Activated T-cell treated with anti-CD3 and anti-CD28 coated beads for 24 hours (primary cell): ENCODE data around the gene DSTN.
"Not testable (repeated sequence)": the region's sequence is repeated elsewhere in the genome, so short reads cannot be mapped to it uniquely, and the experiment has no call there.

ENCODE experiments used
- DNase-seq: peaks from one replicate; pipeline ENCODE4 v3.0.0-alpha.2; 2020; ENCODE audit warnings: low read depth

DSTN gene

GRCh38 chr20:17650301-17651128 lies 80.6 kb downstream of the DSTN start:
- no peak for DNase-seq

DNA sequence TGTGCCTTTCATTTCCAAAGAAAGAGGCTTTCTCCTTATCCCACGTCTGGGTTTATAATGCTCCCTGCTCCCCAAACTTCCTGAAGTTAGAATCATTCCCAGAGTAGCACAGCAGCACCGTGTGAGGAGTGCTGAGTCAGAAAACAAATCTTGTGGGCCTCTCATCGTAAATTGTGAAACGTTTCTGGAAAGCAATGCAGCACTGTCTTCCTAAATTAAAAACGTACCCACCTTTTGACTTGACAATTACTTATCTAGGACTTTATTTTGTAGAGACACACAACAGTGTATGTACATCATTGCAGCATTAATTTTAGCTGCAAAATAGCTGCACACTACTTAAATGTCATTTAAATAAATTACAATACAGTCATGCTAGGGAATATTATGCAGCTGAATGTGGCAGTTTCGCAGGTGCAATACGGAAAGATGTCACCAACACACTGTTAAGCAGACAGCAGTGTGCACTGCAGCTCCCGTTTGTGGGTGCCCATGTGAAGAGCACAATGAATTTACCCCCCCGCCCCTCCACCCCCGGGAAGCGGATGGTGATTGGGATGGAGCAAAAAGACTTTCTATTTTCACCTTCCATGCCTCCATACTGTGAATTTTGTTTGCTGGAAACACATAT lies 81.4 kb downstream of the DSTN start:
- DNase-seq, result no peak

GRCh38 chr20:17651760-17652388 lies 82.0 kb downstream of the DSTN start:
- no peak for DNase-seq

DNA sequence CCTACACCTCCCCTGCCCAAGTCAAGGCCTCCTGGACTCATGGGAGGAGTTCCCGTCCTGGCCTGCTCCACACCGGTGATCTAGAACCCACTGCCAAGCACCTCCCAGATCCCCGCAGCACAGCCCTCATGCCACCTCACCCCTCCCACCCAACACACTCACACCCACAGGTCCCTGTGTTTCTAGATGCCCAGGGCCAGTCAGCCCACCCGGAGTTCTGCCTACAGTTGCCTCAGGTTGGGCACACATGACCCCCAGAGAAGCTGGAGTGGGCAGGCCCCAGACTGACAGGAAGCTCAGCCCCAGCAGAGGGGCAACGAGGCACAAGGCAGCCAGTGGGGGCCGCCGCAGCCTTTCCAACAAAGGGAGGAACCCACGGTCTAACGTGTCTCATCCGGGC lies 82.5 kb downstream of the DSTN start:
- DNase-seq, result no peak

GRCh38 chr20:17653835-17654648 lies 84.2 kb downstream of the DSTN start:
- no peak for DNase-seq

- no peak for DNase-seq
Observed at GRCh38 chr20:17654649-17655285, 84.9 kb downstream of the DSTN start.

GRCh38 chr20:17655286-17655651 lies 85.4 kb downstream of the DSTN start:
- no peak for DNase-seq

DNA sequence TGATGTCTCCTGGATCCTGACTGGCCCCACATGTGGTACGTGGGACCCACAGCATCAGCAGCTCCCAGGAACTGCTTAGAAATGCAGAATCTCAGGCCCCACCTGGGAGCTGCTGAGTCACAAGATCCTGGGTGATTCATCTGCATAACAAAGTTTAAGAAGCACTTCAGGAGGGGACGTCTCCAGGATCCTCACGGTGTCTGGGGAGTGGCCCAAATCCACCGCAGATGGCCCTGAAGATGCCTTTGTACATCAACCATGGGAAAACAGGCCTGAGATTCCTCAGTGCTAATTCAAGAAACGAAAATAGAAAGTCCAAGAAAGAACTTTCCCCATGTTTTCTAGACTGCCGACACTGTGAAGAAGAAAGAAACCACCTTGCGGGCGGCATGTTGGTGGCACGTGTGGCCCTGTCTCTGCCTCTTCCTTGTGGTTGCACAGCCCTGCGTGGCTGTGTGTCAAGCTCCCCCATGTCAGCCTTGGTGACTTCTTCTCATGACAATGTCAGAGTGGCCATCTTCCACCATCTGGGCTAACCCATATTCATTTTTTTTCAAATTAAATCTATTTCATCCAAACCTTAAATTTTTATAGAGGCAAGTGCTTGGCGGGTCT lies 86.1 kb downstream of the DSTN start:
- no peak for DNase-seq

GRCh38 chr20:17657079-17657825 lies 87.4 kb downstream of the DSTN start:
- DNase-seq, result no peak

DNA sequence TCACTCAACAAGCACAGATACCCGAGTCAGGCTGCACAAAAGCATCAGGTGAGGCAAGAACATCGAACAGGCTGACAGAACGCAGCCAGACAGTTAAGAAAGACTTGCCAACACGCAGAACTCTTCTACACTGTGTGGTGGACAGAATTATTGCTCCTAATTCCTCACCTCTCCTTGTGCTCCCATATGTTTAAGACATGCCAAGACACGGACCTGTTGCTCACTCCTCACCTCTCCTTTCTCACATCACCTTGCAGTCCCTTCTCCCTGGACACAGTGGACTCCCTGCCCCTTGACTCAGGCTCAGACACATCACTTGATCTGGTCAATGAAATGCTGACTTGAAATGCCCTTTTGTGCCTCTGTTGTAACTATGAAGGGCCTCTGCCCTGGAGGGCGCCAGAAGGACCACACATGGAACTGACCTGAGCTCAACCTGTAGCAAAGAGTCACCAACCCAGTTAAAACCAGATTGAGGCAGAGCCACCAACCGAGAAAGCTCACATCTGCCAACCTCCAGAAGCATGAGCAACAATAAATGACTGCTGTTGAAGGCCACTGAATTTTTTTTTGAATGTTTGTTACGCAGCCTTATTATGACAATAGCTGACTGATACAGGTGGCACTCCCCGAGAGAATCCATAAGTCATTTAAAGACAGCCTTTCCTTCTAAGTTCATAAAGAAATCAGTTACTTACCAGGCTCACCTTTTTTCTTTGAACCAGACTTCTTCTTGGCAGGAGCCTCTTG lies 88.2 kb downstream of the DSTN start:
- no peak for DNase-seq

GRCh38 chr20:17658648-17658993 lies 88.7 kb downstream of the DSTN start:
- DNase-seq, result no peak

DNA sequence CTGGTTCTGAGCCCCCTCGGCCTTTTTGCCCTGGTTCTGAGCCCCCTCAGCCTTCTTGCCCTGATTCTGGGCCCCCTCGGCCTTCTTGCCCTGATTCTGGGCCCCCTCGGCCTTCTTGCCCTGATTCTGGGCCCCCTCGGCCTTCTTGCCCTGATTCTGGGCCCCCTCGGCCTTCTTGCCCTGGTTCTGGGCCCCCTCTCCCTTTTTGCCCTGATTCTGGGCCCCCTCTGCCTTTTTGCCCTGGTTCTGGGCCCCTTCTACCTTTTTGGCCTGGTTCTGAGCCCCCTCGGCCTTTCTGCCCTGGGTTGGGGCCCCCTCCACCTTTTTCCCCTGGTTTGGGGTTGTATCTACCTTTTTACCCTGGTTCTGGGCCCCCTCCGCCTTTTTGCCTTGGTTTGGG lies 89.5 kb downstream of the DSTN start:
- DNase-seq, result not testable (repeated sequence)
